OCI-LY7 (cell line): ENCODE measurements around the gene DZIP1. TPM values are rescaled to one million over a fixed set of nuclear protein-coding genes. Genes with fewer than 3 reads are reported as not detected.

ENCODE experiments used
- BruUV-seq: library from RNA; stranded (reverse); fragments of 400-500 nt; replicated peaks from 2 replicates; lab custom pipeline; 2021; lab: Mats Ljungman, UMichigan
- CTCF ChIA-PET: fragments of 300-600 bp; sonication (Branson Sonifier 250); formaldehyde crosslinking; loops from one replicate; lab custom pipeline; 2022; ENCODE audit warnings: antibody characterized with exemption; ENCODE audit not compliant: unreplicated experiment; lab: Charles Lee
- POLR2A ChIA-PET: fragments of 300-600 bp; sonication (Branson Sonifier 250); formaldehyde crosslinking; loops from one replicate; lab custom pipeline; 2022; ENCODE audit warnings: antibody characterized with exemption; lab: Charles Lee
- DNase-seq: peaks from one replicate; pipeline ENCODE4 v3.0.0-alpha.2; 2015; ENCODE audit warnings: low spot score
- H2AFZ ChIP-seq: fragments of 200-600 bp; sonication (generic), shearing (Covaris generic); 2 replicates; pipeline ENCODE4 v1.6.1; 2014; ENCODE audit warnings: mild to moderate bottlenecking, antibody characterized with exemption, low read length, moderate library complexity
- H3K27ac ChIP-seq: fragments of 200-600 bp; sonication (generic); 2 replicates; pipeline ENCODE4 v1.5.1; 2014; ENCODE audit warnings: mixed run types, low read depth, mild to moderate bottlenecking, moderate library complexity, low read length, inconsistent platforms; ENCODE audit not compliant: poor library complexity, severe bottlenecking
- H3K36me3 ChIP-seq: fragments of 200-600 bp; sonication (generic); 2 replicates; pipeline ENCODE4 v1.6.1; 2014; ENCODE audit warnings: mild to moderate bottlenecking, antibody characterized with exemption, low read length, moderate library complexity, mixed read lengths; ENCODE audit not compliant: insufficient read depth
- H3K4me1 ChIP-seq: fragments of 200-600 bp; sonication (generic); 2 replicates; pipeline ENCODE4 v1.5.1; 2014; ENCODE audit warnings: mild to moderate bottlenecking, low read length; ENCODE audit not compliant: insufficient read depth, poor library complexity, severe bottlenecking
- H3K4me2 ChIP-seq: fragments of 200-600 bp; sonication (generic); 2 replicates; pipeline ENCODE4 v1.6.1; 2014; ENCODE audit warnings: mild to moderate bottlenecking, low read length
- H3K4me3 ChIP-seq: fragments of 200-600 bp; sonication (generic); 2 replicates; pipeline ENCODE4 v1.5.1; 2014; ENCODE audit warnings: mild to moderate bottlenecking, low read depth, low read length; ENCODE audit not compliant: poor library complexity, severe bottlenecking
- H3K79me2 ChIP-seq: fragments of 200-600 bp; sonication (generic); 2 replicates; pipeline ENCODE4 v1.6.1; 2016; ENCODE audit warnings: low read depth, mild to moderate bottlenecking, low read length, moderate library complexity, mixed read lengths; ENCODE audit not compliant: insufficient read depth
- H3K9me2 ChIP-seq: fragments of 200-600 bp; sonication (generic); 2 replicates; pipeline ENCODE4 v1.6.1; 2016; ENCODE audit warnings: mild to moderate bottlenecking, low read length, mixed read lengths; ENCODE audit not compliant: insufficient read depth
- H3K9me3 ChIP-seq: fragments of 200-600 bp; sonication (generic); 2 replicates; pipeline ENCODE4 v1.6.1; 2014; ENCODE audit warnings: mild to moderate bottlenecking, mixed run types, low read length, mixed read lengths
- H4K20me1 ChIP-seq: fragments of 200-600 bp; sonication (generic); 2 replicates; pipeline ENCODE4 v1.6.1; 2014; ENCODE audit warnings: mild to moderate bottlenecking, antibody characterized with exemption, low read length, moderate library complexity, mixed read lengths; ENCODE audit not compliant: insufficient read depth
- CTCF ChIP-seq: fragments of 200-600 bp; sonication (generic); conservative IDR thresholded peaks from 2 replicates; pipeline ENCODE4 v1.5.1; 2014; ENCODE audit warnings: mild to moderate bottlenecking, antibody characterized with exemption, low read length, moderate library complexity, mixed read lengths
- EZH2phosphoT487 ChIP-seq: fragments of 200-600 bp; sonication (generic); IDR thresholded peaks from 2 replicates; pipeline ENCODE4 v1.6.1; 2018; ENCODE audit warnings: low read depth, borderline replicate concordance, mild to moderate bottlenecking, mixed run types, antibody characterized with exemption, low read length, moderate library complexity, mixed read lengths
- intact Hi-C: fragments of 100-400 bp; cut with micrococcal nuclease; formaldehyde crosslinking; loops from one replicate; pipeline ENCODE4 v1.10.0; 2022; ENCODE audit not compliant: unreplicated experiment
- total RNA-seq, 2 experiments: library from RNA; depleted of rRNA in 1 of 2; stranded (reverse); fragments of >200 nt in 1 of 2; shearing (Covaris generic) in 1 of 2; gene quantifications; 2 replicates each; pipeline ENCODE4 v1.2.3, GENCODE V29; 2014 to 2022

DZIP1 gene
- total RNA-seq, 2 experiments from 2014 or later = not detected

- Histone ChIP-seq H3K36me3 (no peaks in the 10 kb centered on the region), H3K4me2 (no peak overlapping the region), H3K27ac (no peak overlapping the region), H3K9me2 (no peaks in the 10 kb centered on the region), H3K9me3 (no peaks in the 10 kb centered on the region), H4K20me1 (no peaks in the 10 kb centered on the region), H3K4me3 (no peak overlapping the region), H2AFZ (no peak overlapping the region), H3K4me1 (no peaks in the 10 kb centered on the region), H3K79me2 (no peaks in the 10 kb centered on the region)
- ChIA-PET CTCF (interaction anchor here (0.6 kb wide), 1 partner anchor 297 kb away, joined by 4 read pairs; no protein-coding TSS in a partner anchor), POLR2A (interaction anchor here (0.6 to 0.8 kb wide), 2 partner anchors 297 to 1462 kb away, joined by 3 read pairs; no protein-coding TSS in a partner anchor)
- peak; percentile 27 for DNase-seq
- no TSS peak for BruUV-seq
- TF ChIP-seq CTCF = peak; percentile 73
- no peak for TF ChIP-seq EZH2phosphoT487
- intact Hi-C loops = loop anchor here (2.0 kb wide), 1 partner anchor 298 kb away; no protein-coding TSS in a partner anchor
These were observed 107.8 kb downstream of the DZIP1 start for GRCh38 chr13:95536632-95537241.

GRCh38 chr13:95535243-95535642 lies 109.3 kb downstream of the DZIP1 start:
- H4K20me1 ChIP-seq = no peaks in the 10 kb centered on the region
- H3K36me3 ChIP-seq = no peaks in the 10 kb centered on the region
- H3K4me3 ChIP-seq = no peak overlapping the region
- DNase-seq = no peak
- no peaks in the 10 kb centered on the region for H3K4me1 ChIP-seq
- no peaks in the 10 kb centered on the region for H3K79me2 ChIP-seq
- TF ChIP-seq EZH2phosphoT487 = no peak
- no peak for TF ChIP-seq CTCF
- H2AFZ ChIP-seq = no peak overlapping the region
- no peak overlapping the region for H3K27ac ChIP-seq
- H3K4me2 ChIP-seq = no peak overlapping the region
- no TSS peak for BruUV-seq
- no peaks in the 10 kb centered on the region for H3K9me3 ChIP-seq
- no peaks in the 10 kb centered on the region for H3K9me2 ChIP-seq
- CTCF ChIA-PET = no interaction called here
- intact Hi-C loops = no loop called here
- POLR2A ChIA-PET = no interaction called here

GRCh38 chr13:95533545-95534160 lies 110.9 kb downstream of the DZIP1 start:
- H3K27ac ChIP-seq = no peak overlapping the region
- H3K4me3 ChIP-seq = no peak overlapping the region
- H2AFZ ChIP-seq = no peak overlapping the region
- no peaks in the 10 kb centered on the region for H3K79me2 ChIP-seq
- POLR2A ChIA-PET = interaction anchor here (0.6 kb wide), 1 partner anchor 17 kb away, joined by 3 read pairs; no protein-coding TSS in a partner anchor
- DNase-seq = no peak
- no peaks in the 10 kb centered on the region for H3K9me2 ChIP-seq
- H3K36me3 ChIP-seq = no peaks in the 10 kb centered on the region
- H3K4me2 ChIP-seq = no peak overlapping the region
- CTCF ChIA-PET = no interaction called here
- no peaks in the 10 kb centered on the region for H3K4me1 ChIP-seq
- BruUV-seq = no TSS peak
- TF ChIP-seq CTCF (no peak), EZH2phosphoT487 (no peak)
- no peaks in the 10 kb centered on the region for H4K20me1 ChIP-seq
- intact Hi-C loops = no loop called here
- H3K9me3 ChIP-seq = no peaks in the 10 kb centered on the region
